ENCODE measurements around the gene ZNF142. TPM values are rescaled to one million over a fixed set of nuclear protein-coding genes. Genes with fewer than 3 reads are reported as not detected.

Gene ZNF142
- total RNA-seq, 4 donors from 2014 or later, result 11.8 to 40.3 (median 15.7) TPM

- no peak for DNase-seq
- Histone ChIP-seq H3K9me3 (no peaks in the 10 kb centered on the region), H3K27me3 (no peaks in the 10 kb centered on the region), H3K27ac (no peak overlapping the region), H3K36me3 (no peaks in the 10 kb centered on the region), H3K4me1 (no peaks in the 10 kb centered on the region), H3K4me3 (no peak overlapping the region)
- TF ChIP-seq POLR2A (IDR thresholded peaks at IDR 0.05), result no peak
- TF ChIP-seq CTCF (IDR thresholded peaks at IDR 0.05), result no peak
- intact Hi-C loops (cut with DNase I; ENCODE audit: low total_unique reads), result no loop called here
Observed at GRCh38 chr2:218615868-218616315, 43.5 kb downstream of the ZNF142 start.

GRCh38 chr2:218607436-218608115 is 51.8 kb downstream of the ZNF142 start, which contains the start of gene PLCD4:
PLCD4 (plus strand) TSS chr2:218607899; CDS start chr2:218615740, 7,841 bp downstream.
- no peak for TF ChIP-seq CTCF (IDR thresholded peaks at IDR 0.05)
- no peak for TF ChIP-seq POLR2A (IDR thresholded peaks at IDR 0.05)
- no peaks in the 10 kb centered on the region for H3K9me3 ChIP-seq
- intact Hi-C loops (cut with DNase I; ENCODE audit: low total_unique reads), result no loop called here
- H3K27me3 ChIP-seq, result no peaks in the 10 kb centered on the region
- no peaks in the 10 kb centered on the region for H3K4me1 ChIP-seq
- DNase-seq, result no peak
- no peak within 1 kb of the TSS for H3K4me3 ChIP-seq
- no peaks in the 10 kb centered on the region for H3K36me3 ChIP-seq
- no peak within 1 kb of the TSS for H3K27ac ChIP-seq

GRCh38 chr2:218605432-218605831 is 54.0 kb downstream of the ZNF142 start:
- Histone ChIP-seq H3K9me3 (no peaks in the 10 kb centered on the region), H3K4me1 (no peaks in the 10 kb centered on the region), H3K27ac (no peak overlapping the region), H3K27me3 (no peaks in the 10 kb centered on the region), H3K36me3 (no peaks in the 10 kb centered on the region), H3K4me3 (no peak overlapping the region)
- TF ChIP-seq CTCF (IDR thresholded peaks at IDR 0.05) (no peak), POLR2A (IDR thresholded peaks at IDR 0.05) (no peak)
- intact Hi-C loops (cut with DNase I; ENCODE audit: low total_unique reads), result no loop called here
- no peak for DNase-seq

Small RNA genes within 50 kb of the gene (small RNA-seq; reads per million reads assigned to genes)
- gene RNU6-136P, result not detected

Other genes with a start within 250 kb of the ZNF142 start
- gene VIL1, start 240.5 kb downstream of the ZNF142 start, total RNA-seq, result under 1 TPM in 3 of 4 donors, not detected in 1; 0.28 to 0.59 (median 0.51) TPM
- gene USP37, start 91.3 kb downstream of the ZNF142 start, total RNA-seq, result 10 to 100 TPM in 3 of 4 donors, 1 to 10 TPM in 1; 9.1 to 59.3 (median 20.7) TPM
- 10 to 100 TPM; 42.1 to 78.2 (median 51.2) TPM for gene CNOT9, start 90.8 kb downstream of the ZNF142 start, total RNA-seq
- gene PLCD4, start 51.7 kb downstream of the ZNF142 start, total RNA-seq, result 1 to 10 TPM in 2 of 4 donors, under 1 TPM in 1, not detected in 1; 0.26 to 2.4 (median 1.2) TPM
- gene BCS1L, start 60 bp upstream of the ZNF142 start, total RNA-seq, result 10 to 100 TPM in 2 of 4 donors, 1 to 10 TPM in 1, not detected in 1; 7.4 to 40.0 (median 29.9) TPM
- 10 to 100 TPM in 2 of 4 donors, 1 to 10 TPM in 2; 5.6 to 33.8 (median 11.5) TPM for gene RNF25, start 12.4 kb upstream of the ZNF142 start, total RNA-seq
- gene STK36, start 12.5 kb upstream of the ZNF142 start, total RNA-seq, result 10 to 100 TPM in 3 of 4 donors, 1 to 10 TPM in 1; 7.4 to 52.1 (median 45.5) TPM
- gene TTLL4, start 51.2 kb upstream of the ZNF142 start, total RNA-seq, result 100 to 1,000 TPM in 1 of 4 donors, 10 to 100 TPM in 3; 13.1 to 117 (median 25.7) TPM
- 10 to 100 TPM in 2 of 4 donors, 1 to 10 TPM in 2; 4.1 to 15.7 (median 8.7) TPM for gene CYP27A1, start 122.5 kb upstream of the ZNF142 start, total RNA-seq
- not detected for gene PRKAG3, start 172.2 kb upstream of the ZNF142 start, total RNA-seq
- 1 to 10 TPM in 3 of 4 donors, not detected in 1; 1.0 to 2.1 (median 1.9) TPM for gene WNT6, start 200.2 kb upstream of the ZNF142 start, total RNA-seq
- gene WNT10A, start 221.2 kb upstream of the ZNF142 start, total RNA-seq, result under 1 TPM in 2 of 4 donors, not detected in 2; 0.15 to 0.97 TPM

Data from uterus (tissue), 4 donors.